ENCODE data around the gene ILDR1. TPM values are rescaled to one million over a fixed set of nuclear protein-coding genes. Genes with fewer than 3 reads are reported as not detected.

The ILDR1 gene
- total RNA-seq, 1 experiment from 2014 or later, result 2.3 TPM

GRCh38 chr3:122003606-122004005, 18.4 kb downstream of the ILDR1 start (continued):
- TF ChIP-seq ZNF232 (CRISPR knock-in tag; IDR thresholded peaks at IDR 0.05) (no peak), USF1 (CRISPR knock-in tag; IDR thresholded peaks at IDR 0.05) (no peak), EMX1 (CRISPR knock-in tag; IDR thresholded peaks at IDR 0.05) (no peak), NR3C1 (CRISPR knock-in tag; conservative IDR thresholded peaks at IDR 0.05; ENCODE audit: low read depth) (no peak), ZNF138 (CRISPR knock-in tag; conservative IDR thresholded peaks at IDR 0.05) (no peak), OVOL2 (CRISPR knock-in tag; IDR thresholded peaks at IDR 0.05; ENCODE audit: borderline replicate concordance) (no peak), ARID4B (CRISPR knock-in tag; IDR thresholded peaks at IDR 0.05; ENCODE audit: borderline replicate concordance) (no peak), ZNF263 (CRISPR knock-in tag; IDR thresholded peaks at IDR 0.05; ENCODE audit: low read depth) (no peak), ATF3 (CRISPR knock-in tag; conservative IDR thresholded peaks at IDR 0.05) (no peak)

GRCh38 chr3:122003112-122003511, 18.9 kb downstream of the ILDR1 start:
- Mint-ChIP-seq H3K4me1 (peaks cover 52% of the 10 kb centered on the region), H3K9me3 (no peaks in the 10 kb centered on the region), H3K27ac (no peak overlapping the region), H3K4me3 (no peak overlapping the region), H3K27me3 (ENCODE audit: low read depth) (no peaks in the 10 kb centered on the region), H3K36me3 (no peaks in the 10 kb centered on the region; the same call in 1 of the 2 replicates)
- TF ChIP-seq ESRRA (CRISPR knock-in tag; IDR thresholded peaks at IDR 0.05; ENCODE audit: borderline replicate concordance) (no peak), IRF1 (CRISPR knock-in tag; IDR thresholded peaks at IDR 0.05) (no peak), ETV6 (CRISPR knock-in tag; IDR thresholded peaks at IDR 0.05) (no peak), ZNF425 (CRISPR knock-in tag; conservative IDR thresholded peaks at IDR 0.05) (no peak), NR1H2 (CRISPR knock-in tag; IDR thresholded peaks at IDR 0.05) (no peak), TEAD1 (CRISPR knock-in tag; IDR thresholded peaks at IDR 0.05) (no peak), TP53 (CRISPR knock-in tag; IDR thresholded peaks at IDR 0.05) (no peak), GABPB1 (CRISPR knock-in tag; IDR thresholded peaks at IDR 0.05) (no peak), SMAD4 (CRISPR knock-in tag; IDR thresholded peaks at IDR 0.05) (no peak), ZNF263 (CRISPR knock-in tag; IDR thresholded peaks at IDR 0.05; ENCODE audit: low read depth) (no peak), RORB (CRISPR knock-in tag; IDR thresholded peaks at IDR 0.05) (no peak), ZBTB21 (CRISPR knock-in tag; IDR thresholded peaks at IDR 0.05; ENCODE audit: borderline replicate concordance) (no peak), ZNF121 (CRISPR knock-in tag; IDR thresholded peaks at IDR 0.05) (no peak)
- no peak for DNase-seq (ENCODE audit: low spot score)
- POLR2A ChIA-PET, result no interaction called here
- CTCF ChIA-PET, result interaction anchor here (1.5 kb wide), 1 partner anchor 99 kb away, joined by 3 read pairs; no protein-coding TSS in a partner anchor
- ATAC-seq, result no peak

Measured in WTC11 (cell line).